IMR-90 (cell line): Measurements from ENCODE around the gene CORO1C. TPM values are rescaled to one million over a fixed set of nuclear protein-coding genes. Genes with fewer than 3 reads are reported as not detected.
"Not testable (repeated sequence)": the region's sequence is repeated elsewhere in the genome, so short reads cannot be mapped to it uniquely, and the experiment has no call there.

ENCODE experiments used
- ATAC-seq: fragments of 200-7000 bp; cut with Tn5 transposase; 2 replicates; pipeline ENCODE4 v1.9.1; 2020; ENCODE audit warnings: low read depth, mild to moderate bottlenecking, moderate library complexity
- BruUV-seq: library from RNA; stranded (reverse); fragments of 400-500 nt; replicated peaks from 2 replicates; lab custom pipeline; 2021; lab: Mats Ljungman, UMichigan
- CTCF ChIA-PET: fragments of 300-600 bp; formaldehyde crosslinking; extraction: SDS; loops from one replicate; lab custom pipeline; 2021; ENCODE audit warnings: antibody characterized with exemption; lab: Yijun Ruan, JAX
- POLR2A ChIA-PET: fragments of 300-600 bp; sonication (Branson Sonifier 250); formaldehyde crosslinking; loops from one replicate; lab custom pipeline; 2022; ENCODE audit warnings: antibody characterized with exemption; ENCODE audit not compliant: unreplicated experiment; lab: Charles Lee
- DNase-seq: peaks from one replicate; pipeline ENCODE4 v3.0.0; 2013
- H2AFZ ChIP-seq: replicated peaks from 2 replicates; pipeline ENCODE3; 2013; ENCODE audit warnings: low read length, mild to moderate bottlenecking; ENCODE audit not compliant: poor library complexity
- H2AK5ac ChIP-seq: 2 replicates; pipeline ENCODE4 v1.6.1; 2013; ENCODE audit warnings: low read depth, low read length, inconsistent platforms
- H2AK9ac ChIP-seq: replicated peaks from 2 replicates; pipeline ENCODE3; 2013; ENCODE audit warnings: mild to moderate bottlenecking, low read depth, low read length, moderate library complexity; ENCODE audit not compliant: poor library complexity
- H2BK120ac ChIP-seq: 2 replicates; pipeline ENCODE4 v1.6.1; 2013; ENCODE audit warnings: low read depth, low read length, inconsistent platforms
- H2BK15ac ChIP-seq: 3 replicates; pipeline ENCODE4 v1.6.1; 2013; ENCODE audit warnings: low read depth, low read length, inconsistent platforms
- H2BK20ac ChIP-seq: 2 replicates; pipeline ENCODE4 v1.6.1; 2013; ENCODE audit warnings: low read depth, mild to moderate bottlenecking, inconsistent platforms, low read length, moderate library complexity
- H2BK5ac ChIP-seq: 2 replicates; pipeline ENCODE4 v1.6.1; 2013; ENCODE audit warnings: mild to moderate bottlenecking, low read depth, low read length, inconsistent platforms; ENCODE audit not compliant: poor library complexity, severe bottlenecking
- H3K14ac ChIP-seq: replicated peaks from 2 replicates; pipeline ENCODE4 v1.6.1; 2013; ENCODE audit warnings: low read depth, low read length, inconsistent platforms
- H3K18ac ChIP-seq: 2 replicates; pipeline ENCODE4 v1.6.1; 2013; ENCODE audit warnings: low read depth, low read length, control low read depth
- H3K23ac ChIP-seq: 2 replicates; pipeline ENCODE4 v1.6.1; 2013; ENCODE audit warnings: low read depth, low read length, inconsistent platforms
- H3K27ac ChIP-seq: 2 replicates; pipeline ENCODE4 v1.5.1; 2013; ENCODE audit warnings: mild to moderate bottlenecking, control low read depth, low read length; ENCODE audit not compliant: insufficient read depth
- H3K27me3 ChIP-seq: 2 replicates; pipeline ENCODE4 v1.6.1; 2013; ENCODE audit warnings: low read length; ENCODE audit not compliant: control insufficient read depth, insufficient read depth
- H3K36me3 ChIP-seq: 2 replicates; pipeline ENCODE4 v1.6.1; 2013; ENCODE audit warnings: low read length, mixed read lengths; ENCODE audit not compliant: control insufficient read depth, insufficient read depth
- H3K4ac ChIP-seq: 2 replicates; pipeline ENCODE4 v1.6.1; 2013; ENCODE audit warnings: low read depth, low read length, inconsistent platforms
- H3K4me1 ChIP-seq: 2 replicates; pipeline ENCODE4 v1.6.1; 2013; ENCODE audit warnings: low read length, mixed read lengths; ENCODE audit not compliant: control insufficient read depth, insufficient read depth
- H3K4me2 ChIP-seq: 2 replicates; pipeline ENCODE4 v1.6.1; 2013; ENCODE audit warnings: low read depth, mild to moderate bottlenecking, control low read depth, low read length, moderate library complexity
- H3K4me3 ChIP-seq: 2 replicates; pipeline ENCODE4 v1.5.1; 2013; ENCODE audit warnings: low read depth, mild to moderate bottlenecking, control low read depth, low read length, moderate library complexity; ENCODE audit not compliant: insufficient read depth
- H3K56ac ChIP-seq: 2 replicates; pipeline ENCODE4 v1.6.1; 2013; ENCODE audit warnings: low read length, inconsistent platforms; ENCODE audit not compliant: insufficient read depth; ENCODE audit errors: extremely low read depth
- H3K79me1 ChIP-seq, 2 experiments: 2 replicates each; pipeline ENCODE4 v1.6.1; 2013; ENCODE audit warnings: low read length in 2 of 2, inconsistent platforms in 1 of 2, low read depth in 1 of 2
- H3K9ac ChIP-seq: 2 replicates; pipeline ENCODE4 v1.6.1; 2013; ENCODE audit warnings: low read depth, low read length, control low read depth
- H3K9me1 ChIP-seq: 2 replicates; pipeline ENCODE4 v1.6.1; 2013; ENCODE audit warnings: low read length, inconsistent platforms; ENCODE audit not compliant: insufficient read depth
- H3K9me3 ChIP-seq: 2 replicates; pipeline ENCODE4 v1.6.1; 2013; ENCODE audit warnings: low read length; ENCODE audit not compliant: control insufficient read depth, insufficient read depth
- H4K20me1 ChIP-seq: 2 replicates; pipeline ENCODE4 v1.6.1; 2013; ENCODE audit warnings: low read length, inconsistent platforms; ENCODE audit not compliant: insufficient read depth
- H4K5ac ChIP-seq: 2 replicates; pipeline ENCODE4 v1.6.1; 2013; ENCODE audit warnings: mild to moderate bottlenecking, low read depth, low read length, control low read depth
- H4K8ac ChIP-seq, 2 experiments: 2 replicates each; pipeline ENCODE4 v1.6.1; 2013; ENCODE audit warnings: low read depth in 2 of 2, low read length in 2 of 2, control low read depth in 1 of 2, inconsistent platforms in 1 of 2
- H4K91ac ChIP-seq: 2 replicates; pipeline ENCODE4 v1.6.1; 2013; ENCODE audit warnings: low read depth, low read length, inconsistent platforms; ENCODE audit not compliant: insufficient read depth
- WGBS, 2 experiments: methylation state at CpG; one replicate each; pipeline versions ENCODE4 v1.1.5 to v1.1.7; 2013; ENCODE audit warnings: missing lambda C conversion rate in 2 of 2; ENCODE audit not compliant: insufficient read length in 1 of 2; ENCODE audit errors: extremely low coverage in 2 of 2; 5-methylcytosine and 5-hydroxymethylcytosine counted together
- dilution Hi-C: fragments of 300-500 bp; cut with HindIII; formaldehyde crosslinking; loops from one replicate; pipeline ENCODE4 v1.14.3; 2018; ENCODE audit warnings: low sequenced_read_pairs; ENCODE audit not compliant: unreplicated experiment
- in situ Hi-C: fragments of 300-500 bp; cut with MboI; formaldehyde crosslinking; loops from 3 replicates; pipeline ENCODE4 v1.14.3; 2019; ENCODE audit warnings: low sequenced_read_pairs, inconsistent platforms, mixed read lengths
- intact Hi-C: fragments of 100-400 bp; cut with micrococcal nuclease; formaldehyde crosslinking; loops from 2 replicates; pipeline ENCODE4 v1.10.0; 2022
- polyA plus RNA-seq, 3 experiments: library from polyadenylated mRNA; depleted of rRNA; stranded (reverse); fragments of >200 nt; gene quantifications; 2 replicates each; pipeline ENCODE4 v1.2.3, GENCODE V29; 2012; ENCODE audit warnings: low replicate concordance in 1 of 3
- total RNA-seq: library from RNA; depleted of rRNA; stranded (reverse); fragments of >200 nt; gene quantifications from 2 replicates; pipeline ENCODE4 v1.2.3, GENCODE V29; 2012

CORO1C gene
- total and polyA plus RNA-seq, 2 of the 4 experiments (the other 2 are of a cell fraction): 675 to 1,100 TPM

DNA sequence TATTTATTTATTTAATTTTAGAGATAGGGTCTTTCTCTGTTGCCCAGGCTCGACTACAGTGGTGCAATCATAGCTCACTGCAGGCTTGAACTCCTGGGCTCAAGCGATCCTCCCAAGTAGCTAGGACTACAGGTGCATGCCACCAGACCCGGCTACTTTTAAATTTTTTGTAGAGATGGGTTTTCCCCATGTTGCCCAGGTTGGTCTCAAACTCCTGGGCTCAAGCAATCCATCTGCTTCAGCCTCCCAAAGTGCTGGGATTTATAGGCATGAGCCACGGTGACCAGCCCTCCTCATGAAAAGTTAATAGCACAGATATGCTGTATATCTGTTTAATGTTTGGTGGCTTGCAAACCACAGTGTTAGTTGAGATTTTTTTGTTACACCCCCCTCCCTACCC is 100.1 kb downstream of the CORO1C start:
- DNase-seq, BruUV-seq, dilution Hi-C loops, H3K4ac ChIP-seq, H3K4me2 ChIP-seq, H3K27ac ChIP-seq, H4K5ac ChIP-seq, H3K4me3 ChIP-seq, H3K23ac ChIP-seq, H2AK5ac ChIP-seq, CTCF ChIA-PET, H4K8ac ChIP-seq, H2BK5ac ChIP-seq, H2BK15ac ChIP-seq, H2AK9ac ChIP-seq, POLR2A ChIA-PET, H3K27me3 ChIP-seq, H2AFZ ChIP-seq, ATAC-seq, H2BK20ac ChIP-seq, H4K20me1 ChIP-seq, intact Hi-C loops, H3K9me3 ChIP-seq, H3K36me3 ChIP-seq, H3K14ac ChIP-seq, H3K9ac ChIP-seq, H2BK120ac ChIP-seq, H3K18ac ChIP-seq, H4K91ac ChIP-seq, H3K56ac ChIP-seq: not testable (repeated sequence)
- Histone ChIP-seq H3K79me1 (peaks cover 0 to 26% of the 10 kb centered on the region in 2 experiments; a peak in 2 of 4 replicates), H3K4me1 (peaks cover 33% of the 10 kb centered on the region), H3K9me1 (peaks cover 26% of the 10 kb centered on the region)
- in situ Hi-C loops: loop anchor here (25.0 kb wide), 1 partner anchor 456 kb away; the partner anchor contains the start of genes ALKBH2 and UNG
- whole genome bisulfite sequencing, 2 experiments: 100% methylated on average over 1 of the region's 4 CpGs; no CpG with 5 or more reads in 1 of the 2 experiments
